HepG2 (cell line): ENCODE measurements around the gene DCAF4.

Source experiments
- BRD4 ChIP-seq: sonication (generic); formaldehyde crosslinking; IDR thresholded peaks from 2 replicates; pipeline ENCODE4 v1.4.0; 2020; ENCODE audit warnings: missing genetic modification reagents
- MXI1 ChIP-seq: IDR thresholded peaks from 3 replicates; pipeline ENCODE4 v1.6.1; 2012; ENCODE audit warnings: low read depth, low read length, inconsistent platforms, borderline replicate concordance
- STAG1 ChIP-seq: sonication (generic); formaldehyde crosslinking; IDR thresholded peaks from 2 replicates; pipeline ENCODE4 v1.4.0; 2020; ENCODE audit warnings: missing genetic modification reagents
- TSC22D2 ChIP-seq: sonication (generic); formaldehyde crosslinking; IDR thresholded peaks from 2 replicates; pipeline ENCODE4 v1.5.1; 2020; ENCODE audit warnings: missing genetic modification reagents, mild to moderate bottlenecking, borderline replicate concordance
- YY1 ChIP-seq: IDR thresholded peaks from 2 replicates; pipeline ENCODE4 v1.6.1; 2011; ENCODE audit warnings: low read length, low read depth, moderate library complexity, mild to moderate bottlenecking; ENCODE audit not compliant: insufficient read depth, insufficient replicate concordance
- ZBTB7A ChIP-seq: sonication (generic); formaldehyde crosslinking; IDR thresholded peaks from 2 replicates; pipeline ENCODE4 v1.8.0; 2022; ENCODE audit warnings: mild to moderate bottlenecking, missing genetic modification reagents
- ZC3H13 ChIP-seq: sonication (generic); formaldehyde crosslinking; IDR thresholded peaks from 2 replicates; pipeline ENCODE4 v1.8.1; 2023; ENCODE audit warnings: mild to moderate bottlenecking, missing genetic modification reagents, moderate library complexity
- ZNF274 ChIP-seq: sonication (generic); formaldehyde crosslinking; IDR thresholded peaks from 2 replicates; pipeline ENCODE4 v1.5.1; 2020; ENCODE audit warnings: mild to moderate bottlenecking, missing genetic modification reagents
- ZNF468 ChIP-seq: sonication (generic); formaldehyde crosslinking; IDR thresholded peaks from 2 replicates; pipeline ENCODE4 v1.8.0; 2022; ENCODE audit warnings: mild to moderate bottlenecking, moderate library complexity, missing genetic modification reagents
- ZSCAN29 ChIP-seq: sonication (generic); formaldehyde crosslinking; conservative IDR thresholded peaks from 2 replicates; pipeline ENCODE4 v1.4.0; 2020; ENCODE audit warnings: mild to moderate bottlenecking, missing genetic modification reagents
- TF ChIP-seq, protein P1 (sequence below): sonication (generic); formaldehyde crosslinking; IDR thresholded peaks from 2 replicates; pipeline ENCODE4 v1.5.0; 2020; ENCODE audit warnings: mild to moderate bottlenecking, missing genetic modification reagents, moderate library complexity
- TF ChIP-seq, protein P2 (sequence below): sonication (generic); formaldehyde crosslinking; IDR thresholded peaks from 2 replicates; pipeline ENCODE4 v1.4.0; 2020; ENCODE audit warnings: low read depth, mild to moderate bottlenecking, missing genetic modification reagents
- TF ChIP-seq, protein P3 (sequence below): fragments of 450-650 bp; IDR thresholded peaks from 2 replicates; pipeline ENCODE4 v1.6.1; 2017; ENCODE audit warnings: mild to moderate bottlenecking

DNA sequence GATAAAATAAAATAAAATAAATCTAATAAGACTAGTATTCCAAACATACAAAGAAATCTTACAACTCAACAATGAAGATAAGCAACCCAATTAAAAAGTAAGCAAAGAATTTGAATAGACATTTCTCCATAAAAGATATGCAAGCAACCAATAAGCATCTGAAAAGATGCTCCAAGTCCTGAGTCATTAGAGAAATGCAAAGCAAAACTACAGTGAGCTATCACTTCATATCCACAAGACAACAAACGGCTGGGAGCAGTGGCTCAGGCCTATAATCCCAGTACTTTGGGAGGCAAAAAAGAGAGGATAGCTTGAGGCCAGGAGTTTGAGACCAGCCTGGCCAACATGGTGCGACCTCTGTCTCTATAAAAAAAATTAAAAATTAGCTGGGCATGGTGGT lies 73.8 kb downstream of the DCAF4 start:
- TF ChIP-seq, protein P1, sequence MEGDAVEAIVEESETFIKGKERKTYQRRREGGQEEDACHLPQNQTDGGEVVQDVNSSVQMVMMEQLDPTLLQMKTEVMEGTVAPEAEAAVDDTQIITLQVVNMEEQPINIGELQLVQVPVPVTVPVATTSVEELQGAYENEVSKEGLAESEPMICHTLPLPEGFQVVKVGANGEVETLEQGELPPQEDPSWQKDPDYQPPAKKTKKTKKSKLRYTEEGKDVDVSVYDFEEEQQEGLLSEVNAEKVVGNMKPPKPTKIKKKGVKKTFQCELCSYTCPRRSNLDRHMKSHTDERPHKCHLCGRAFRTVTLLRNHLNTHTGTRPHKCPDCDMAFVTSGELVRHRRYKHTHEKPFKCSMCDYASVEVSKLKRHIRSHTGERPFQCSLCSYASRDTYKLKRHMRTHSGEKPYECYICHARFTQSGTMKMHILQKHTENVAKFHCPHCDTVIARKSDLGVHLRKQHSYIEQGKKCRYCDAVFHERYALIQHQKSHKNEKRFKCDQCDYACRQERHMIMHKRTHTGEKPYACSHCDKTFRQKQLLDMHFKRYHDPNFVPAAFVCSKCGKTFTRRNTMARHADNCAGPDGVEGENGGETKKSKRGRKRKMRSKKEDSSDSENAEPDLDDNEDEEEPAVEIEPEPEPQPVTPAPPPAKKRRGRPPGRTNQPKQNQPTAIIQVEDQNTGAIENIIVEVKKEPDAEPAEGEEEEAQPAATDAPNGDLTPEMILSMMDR (CRISPR knock-in tag), result no peak
- TF ChIP-seq, protein P2, sequence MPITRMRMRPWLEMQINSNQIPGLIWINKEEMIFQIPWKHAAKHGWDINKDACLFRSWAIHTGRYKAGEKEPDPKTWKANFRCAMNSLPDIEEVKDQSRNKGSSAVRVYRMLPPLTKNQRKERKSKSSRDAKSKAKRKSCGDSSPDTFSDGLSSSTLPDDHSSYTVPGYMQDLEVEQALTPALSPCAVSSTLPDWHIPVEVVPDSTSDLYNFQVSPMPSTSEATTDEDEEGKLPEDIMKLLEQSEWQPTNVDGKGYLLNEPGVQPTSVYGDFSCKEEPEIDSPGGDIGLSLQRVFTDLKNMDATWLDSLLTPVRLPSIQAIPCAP (CRISPR knock-in tag), result no peak
- no peak for TF ChIP-seq MXI1
- no peak for TF ChIP-seq ZC3H13 (CRISPR knock-in tag)
- no peak for TF ChIP-seq BRD4
- no peak for TF ChIP-seq ZBTB7A (CRISPR knock-in tag)
- TF ChIP-seq, protein P3, sequence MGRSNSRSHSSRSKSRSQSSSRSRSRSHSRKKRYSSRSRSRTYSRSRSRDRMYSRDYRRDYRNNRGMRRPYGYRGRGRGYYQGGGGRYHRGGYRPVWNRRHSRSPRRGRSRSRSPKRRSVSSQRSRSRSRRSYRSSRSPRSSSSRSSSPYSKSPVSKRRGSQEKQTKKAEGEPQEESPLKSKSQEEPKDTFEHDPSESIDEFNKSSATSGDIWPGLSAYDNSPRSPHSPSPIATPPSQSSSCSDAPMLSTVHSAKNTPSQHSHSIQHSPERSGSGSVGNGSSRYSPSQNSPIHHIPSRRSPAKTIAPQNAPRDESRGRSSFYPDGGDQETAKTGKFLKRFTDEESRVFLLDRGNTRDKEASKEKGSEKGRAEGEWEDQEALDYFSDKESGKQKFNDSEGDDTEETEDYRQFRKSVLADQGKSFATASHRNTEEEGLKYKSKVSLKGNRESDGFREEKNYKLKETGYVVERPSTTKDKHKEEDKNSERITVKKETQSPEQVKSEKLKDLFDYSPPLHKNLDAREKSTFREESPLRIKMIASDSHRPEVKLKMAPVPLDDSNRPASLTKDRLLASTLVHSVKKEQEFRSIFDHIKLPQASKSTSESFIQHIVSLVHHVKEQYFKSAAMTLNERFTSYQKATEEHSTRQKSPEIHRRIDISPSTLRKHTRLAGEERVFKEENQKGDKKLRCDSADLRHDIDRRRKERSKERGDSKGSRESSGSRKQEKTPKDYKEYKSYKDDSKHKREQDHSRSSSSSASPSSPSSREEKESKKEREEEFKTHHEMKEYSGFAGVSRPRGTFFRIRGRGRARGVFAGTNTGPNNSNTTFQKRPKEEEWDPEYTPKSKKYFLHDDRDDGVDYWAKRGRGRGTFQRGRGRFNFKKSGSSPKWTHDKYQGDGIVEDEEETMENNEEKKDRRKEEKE, result no peak
- TF ChIP-seq ZNF468, result no peak
- no peak for TF ChIP-seq ZSCAN29 (CRISPR knock-in tag)
- TF ChIP-seq STAG1, result no peak
- no peak for TF ChIP-seq TSC22D2 (CRISPR knock-in tag)
- no peak for TF ChIP-seq YY1
- no peak for TF ChIP-seq ZNF274 (CRISPR knock-in tag)
